ENCODE measurements around the gene POLE4. TPM values are rescaled to one million over a fixed set of nuclear protein-coding genes. Genes with fewer than 3 reads are reported as not detected.

POLE4 gene
- total RNA-seq, 4 donors from 2014 or later = 27.5 to 339 (median 46.0) TPM

- in situ Hi-C loops (cut with MboI; ENCODE audit: low pct_ligation_motif_present in 1 of 4, low pct_unique_long_range_greater_than_20kb in 1 of 4, low sequenced_read_pairs in 3 of 4) = no loop called here
- no peaks in the 10 kb centered on the region for H3K4me1 ChIP-seq
- no peak overlapping the region for H3K4me3 ChIP-seq
- 97 to 100% methylated on average over 3 to 4 of the region's 4 CpGs for WGBS, 2 donors (ENCODE audit: low coverage in 1 of 2)
- no peak overlapping the region for H3K27ac ChIP-seq
- H3K27me3 ChIP-seq = no peaks in the 10 kb centered on the region
- no peak for DNase-seq
- intact Hi-C loops (cut with DNase I; ENCODE audit: low total_unique reads) = no loop called here
- no peaks in the 10 kb centered on the region for H3K36me3 ChIP-seq
- no peak for TF ChIP-seq EP300 (IDR thresholded peaks at IDR 0.05; ENCODE audit: low read depth)
- no peaks in the 10 kb centered on the region for H3K9me3 ChIP-seq
Observed at GRCh38 chr2:75007061-75007460, 48.6 kb downstream of the POLE4 start.

- in situ Hi-C loops (cut with MboI; ENCODE audit: low pct_ligation_motif_present in 1 of 4, low pct_unique_long_range_greater_than_20kb in 1 of 4, low sequenced_read_pairs in 3 of 4) = no loop called here
- Histone ChIP-seq H3K27ac (no peak overlapping the region), H3K4me1 (no peaks in the 10 kb centered on the region), H3K9me3 (no peaks in the 10 kb centered on the region), H3K4me3 (no peak overlapping the region), H3K27me3 (no peaks in the 10 kb centered on the region), H3K36me3 (no peaks in the 10 kb centered on the region)
- 89 to 100% methylated on average over 1 to 4 of the region's 4 CpGs for WGBS, 2 donors (ENCODE audit: low coverage in 1 of 2)
- no peak for TF ChIP-seq POLR2AphosphoS5 (IDR thresholded peaks at IDR 0.05)
- intact Hi-C loops (cut with DNase I; ENCODE audit: low total_unique reads) = no loop called here
- no peak for DNase-seq
Observed at GRCh38 chr2:75007819-75008218, 49.4 kb downstream of the POLE4 start.

DNA sequence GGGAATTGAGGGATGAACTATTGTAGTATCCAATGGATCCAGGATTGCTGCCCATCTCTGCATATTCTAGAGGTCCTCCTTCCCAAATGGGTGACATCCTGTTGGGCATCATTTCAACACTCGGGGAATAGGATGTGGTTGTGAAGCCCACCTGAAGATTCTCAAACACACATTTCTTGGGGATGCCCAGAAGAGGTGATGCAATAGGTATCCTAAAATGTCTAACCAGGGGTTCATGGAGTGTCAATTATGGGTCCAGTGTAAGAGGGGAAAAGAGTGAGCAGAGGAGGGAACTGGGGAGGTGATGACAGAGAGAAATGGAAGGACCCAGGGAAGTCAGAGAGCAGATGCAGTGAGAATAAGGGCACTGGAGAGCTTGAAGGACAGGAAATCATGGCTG, 52.1 kb downstream of the POLE4 start:
- TF ChIP-seq POLR2AphosphoS5 (IDR thresholded peaks at IDR 0.05) (no peak), EP300 (IDR thresholded peaks at IDR 0.05; ENCODE audit: low read depth) (no peak), POLR2A (IDR thresholded peaks at IDR 0.05) (no peak)
- TF ChIP-seq, protein P1, sequence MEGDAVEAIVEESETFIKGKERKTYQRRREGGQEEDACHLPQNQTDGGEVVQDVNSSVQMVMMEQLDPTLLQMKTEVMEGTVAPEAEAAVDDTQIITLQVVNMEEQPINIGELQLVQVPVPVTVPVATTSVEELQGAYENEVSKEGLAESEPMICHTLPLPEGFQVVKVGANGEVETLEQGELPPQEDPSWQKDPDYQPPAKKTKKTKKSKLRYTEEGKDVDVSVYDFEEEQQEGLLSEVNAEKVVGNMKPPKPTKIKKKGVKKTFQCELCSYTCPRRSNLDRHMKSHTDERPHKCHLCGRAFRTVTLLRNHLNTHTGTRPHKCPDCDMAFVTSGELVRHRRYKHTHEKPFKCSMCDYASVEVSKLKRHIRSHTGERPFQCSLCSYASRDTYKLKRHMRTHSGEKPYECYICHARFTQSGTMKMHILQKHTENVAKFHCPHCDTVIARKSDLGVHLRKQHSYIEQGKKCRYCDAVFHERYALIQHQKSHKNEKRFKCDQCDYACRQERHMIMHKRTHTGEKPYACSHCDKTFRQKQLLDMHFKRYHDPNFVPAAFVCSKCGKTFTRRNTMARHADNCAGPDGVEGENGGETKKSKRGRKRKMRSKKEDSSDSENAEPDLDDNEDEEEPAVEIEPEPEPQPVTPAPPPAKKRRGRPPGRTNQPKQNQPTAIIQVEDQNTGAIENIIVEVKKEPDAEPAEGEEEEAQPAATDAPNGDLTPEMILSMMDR (IDR thresholded peaks at IDR 0.05) = no peak
- H3K36me3 ChIP-seq = no peaks in the 10 kb centered on the region
- in situ Hi-C loops (cut with MboI; ENCODE audit: low pct_ligation_motif_present in 1 of 4, low pct_unique_long_range_greater_than_20kb in 1 of 4, low sequenced_read_pairs in 3 of 4) = no loop called here
- no peak for DNase-seq
- intact Hi-C loops (cut with DNase I; ENCODE audit: low total_unique reads) = no loop called here
- H3K9me3 ChIP-seq = no peaks in the 10 kb centered on the region
- WGBS, 2 donors (ENCODE audit: low coverage in 1 of 2) = 100% methylated on average over 1 of the region's 1 CpG; no CpG with 5 or more reads in 1 of the 2 donors
- no peaks in the 10 kb centered on the region for H3K27me3 ChIP-seq
- H3K4me3 ChIP-seq = no peak overlapping the region
- no peaks in the 10 kb centered on the region for H3K4me1 ChIP-seq
- no peak overlapping the region for H3K27ac ChIP-seq

GRCh38 chr2:75012080-75012479, 53.6 kb downstream of the POLE4 start:
- Histone ChIP-seq H3K27me3 (no peaks in the 10 kb centered on the region), H3K27ac (no peak overlapping the region), H3K36me3 (no peaks in the 10 kb centered on the region), H3K4me3 (no peak overlapping the region), H3K9me3 (no peaks in the 10 kb centered on the region), H3K4me1 (no peaks in the 10 kb centered on the region)
- in situ Hi-C loops (cut with MboI; ENCODE audit: low pct_ligation_motif_present in 1 of 4, low pct_unique_long_range_greater_than_20kb in 1 of 4, low sequenced_read_pairs in 3 of 4) (no loop called here), intact Hi-C loops (cut with DNase I; ENCODE audit: low total_unique reads) (no loop called here)
- DNase-seq = no peak
- TF ChIP-seq POLR2A (IDR thresholded peaks at IDR 0.05) = no peak
- TF ChIP-seq, protein P1 (IDR thresholded peaks at IDR 0.05) = no peak
- no peak for TF ChIP-seq POLR2AphosphoS5 (IDR thresholded peaks at IDR 0.05)
- WGBS, 2 donors (ENCODE audit: low coverage in 1 of 2) = 77% methylated on average over 8 of the region's 8 CpGs; no CpG with 5 or more reads in 1 of the 2 donors

DNA sequence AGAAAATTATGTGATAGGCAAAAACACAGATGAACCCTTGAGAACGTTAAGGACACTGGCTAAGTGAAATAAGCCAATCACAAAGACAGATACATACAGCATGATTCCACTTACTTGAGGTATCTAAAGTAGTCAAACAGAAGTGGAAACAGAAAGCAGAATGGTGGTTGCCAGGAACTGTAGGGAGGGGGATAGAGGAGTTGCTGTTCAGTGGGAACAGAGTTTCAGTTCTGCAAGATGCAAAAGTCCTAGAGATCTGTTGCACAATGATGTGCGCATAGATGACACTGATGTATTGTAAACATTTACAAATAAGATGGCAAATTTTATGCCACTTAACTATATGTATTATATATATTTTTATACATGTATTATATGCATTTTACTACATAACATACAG, 59.7 kb downstream of the POLE4 start:
- intact Hi-C loops (cut with DNase I; ENCODE audit: low total_unique reads) = no loop called here
- no peaks in the 10 kb centered on the region for H3K9me3 ChIP-seq

More for the DNA sequence above, 59.7 kb downstream of the POLE4 start:
- 75 to 88% methylated on average over 2 of the region's 2 CpGs for WGBS, 2 donors (ENCODE audit: low coverage in 1 of 2)
- Histone ChIP-seq H3K4me1 (no peaks in the 10 kb centered on the region), H3K27ac (no peak overlapping the region), H3K4me3 (no peak overlapping the region), H3K36me3 (no peaks in the 10 kb centered on the region), H3K27me3 (no peaks in the 10 kb centered on the region)
- in situ Hi-C loops (cut with MboI; ENCODE audit: low pct_ligation_motif_present in 1 of 4, low pct_unique_long_range_greater_than_20kb in 1 of 4, low sequenced_read_pairs in 3 of 4) = no loop called here
- TF ChIP-seq POLR2AphosphoS5 (IDR thresholded peaks at IDR 0.05) = no peak
- no peak for TF ChIP-seq POLR2A (IDR thresholded peaks at IDR 0.05)
- no peak for TF ChIP-seq EP300 (IDR thresholded peaks at IDR 0.05; ENCODE audit: low read depth)
- TF ChIP-seq, protein P1 (IDR thresholded peaks at IDR 0.05) = no peak
- no peak for DNase-seq

Other genes with a start within 250 kb of the POLE4 start
- gene HK2, start 124.5 kb upstream of the POLE4 start, total RNA-seq = 100 to 1,000 TPM; 104 to 175 (median 131) TPM
- 10 to 100 TPM in 1 of 4 donors, under 1 TPM in 3; 0.14 to 10.1 (median 0.18) TPM for gene TACR1, start 240.9 kb downstream of the POLE4 start, total RNA-seq

Measured in transverse colon (tissue), 4 donors.